ENCODE data around the gene SPECC1. TPM values are rescaled to one million over a fixed set of nuclear protein-coding genes. Genes with fewer than 3 reads are reported as not detected.

Gene SPECC1
- total and polyA plus RNA-seq, 2 of the 13 experiments (the other 11 are each of a cell fraction or from before 2014, with no cell fraction given) = 2.3 to 6.9 TPM

GRCh38 chr17:20059728-20060188 lies 50.6 kb downstream of the SPECC1 start (continued):
- peak; percentile 86 for TF ChIP-seq NFE2L2 (IDR thresholded peaks at IDR 0.05; ENCODE audit: low read length)
- TF ChIP-seq MAFF (IDR thresholded peaks at IDR 0.05; ENCODE audit: low read depth, low read length) = peak; percentile 76

- ATAC-seq = no peak
- POLR2A ChIA-PET = no interaction called here
Observed at GRCh38 chr17:20063665-20064648, 54.8 kb downstream of the SPECC1 start.

GRCh38 chr17:20066253-20066652 lies 57.1 kb downstream of the SPECC1 start:
- CTCF ChIA-PET (ENCODE audit: low intra/inter-chr PET ratio, low total read pairs) = no interaction called here
- no peak for DNase-seq (ENCODE audit: low spot score)
- WGBS (ENCODE audit: low lambda C conversion rate) = 8% methylated on average over 4 of the region's 4 CpGs
- TF ChIP-seq MEIS2 (CRISPR knock-in tag; IDR thresholded peaks at IDR 0.05) (no peak), USF2 (IDR thresholded peaks at IDR 0.05; ENCODE audit: low read depth, low read length) (no peak), USF2 (CRISPR knock-in tag; IDR thresholded peaks at IDR 0.05; ENCODE audit: borderline replicate concordance) (no peak), IKZF4 (CRISPR knock-in tag; IDR thresholded peaks at IDR 0.05; ENCODE audit: borderline replicate concordance, low read depth, not compliant biosample characterization) (no peak), ZNF660 (CRISPR knock-in tag; IDR thresholded peaks at IDR 0.05; ENCODE audit: borderline replicate concordance, low read depth) (no peak), DPF2 (CRISPR knock-in tag; IDR thresholded peaks at IDR 0.05; ENCODE audit: borderline replicate concordance, low read depth) (no peak), KAT7 (CRISPR knock-in tag; IDR thresholded peaks at IDR 0.05; ENCODE audit: borderline replicate concordance) (no peak), KDM6A (CRISPR knock-in tag; IDR thresholded peaks at IDR 0.05; ENCODE audit: low read depth) (no peak)
- Histone ChIP-seq H3K4me1 (ENCODE audit: insufficient read depth, low read length) (no peaks in the 10 kb centered on the region), H3K36me3 (replicated peaks in 1 of 2; ENCODE audit: control insufficient read depth in 1 of 2, insufficient read depth in 2 of 2, low read length in 2 of 2) (no peaks in the 10 kb centered on the region), H3K79me2 (ENCODE audit: insufficient read depth, low read length) (no peaks in the 10 kb centered on the region), H3K9ac (ENCODE audit: insufficient read depth, low read depth, low read length) (no peak overlapping the region), H3K4me3 (replicated peaks in 1 of 3; ENCODE audit: insufficient read depth in 1 of 3, low read depth in 2 of 3, low read length in 3 of 3) (no peak overlapping the region), H2AFZ (ENCODE audit: low read length) (no peak overlapping the region), H3K4me2 (ENCODE audit: low read depth, low read length) (no peak overlapping the region), H3K27me3 (ENCODE audit: control insufficient read depth in 1 of 2, insufficient read depth in 2 of 2, low read length in 2 of 2) (peaks cover 0 to 11% of the 10 kb centered on the region in 2 experiments; a peak in 2 of 5 replicates), H4K20me1 (ENCODE audit: insufficient read depth, low read length) (no peaks in the 10 kb centered on the region), H3K9me3 (ENCODE audit: low read length) (no peaks in the 10 kb centered on the region), H3K27ac (ENCODE audit: extremely low read length, insufficient read depth, low read length) (no peak overlapping the region)
- no peak for FAIRE-seq
- intact Hi-C loops (cut with micrococcal nuclease; ENCODE audit: unreplicated experiment) (no loop called here), in situ Hi-C loops (cut with HindIII; ENCODE audit: extremely low pct_ligation_motif_present, low pct_unique_long_range_greater_than_20kb) (no loop called here)
- ATAC-seq = no peak
- BruUV-seq (replicated peaks) = no TSS peak
- POLR2A ChIA-PET = no interaction called here

More at GRCh38 chr17:20063665-20064648, 54.8 kb downstream of the SPECC1 start:
- DNase-seq (ENCODE audit: low spot score) (no peak), FAIRE-seq (no peak)
- no peak overlapping the region for H3K4me2 ChIP-seq (ENCODE audit: low read depth, low read length)
- in situ Hi-C loops (cut with HindIII; ENCODE audit: extremely low pct_ligation_motif_present, low pct_unique_long_range_greater_than_20kb) (no loop called here), intact Hi-C loops (cut with micrococcal nuclease; ENCODE audit: unreplicated experiment) (no loop called here)
- BruUV-seq (replicated peaks) = no TSS peak
- no peak overlapping the region for H3K27ac ChIP-seq (ENCODE audit: extremely low read length, insufficient read depth, low read length)
- peaks cover 0 to 11% of the 10 kb centered on the region in 2 experiments; a peak in 2 of 5 replicates for H3K27me3 ChIP-seq (ENCODE audit: control insufficient read depth in 1 of 2, insufficient read depth in 2 of 2, low read length in 2 of 2)
- H3K9ac ChIP-seq (ENCODE audit: insufficient read depth, low read depth, low read length) = no peak overlapping the region
- WGBS (ENCODE audit: low lambda C conversion rate) = 7% methylated on average over 11 of the region's 12 CpGs
- H3K4me1 ChIP-seq (ENCODE audit: insufficient read depth, low read length) = peaks cover 15% of the 10 kb centered on the region
- no peaks in the 10 kb centered on the region for H4K20me1 ChIP-seq (ENCODE audit: insufficient read depth, low read length)
- TF ChIP-seq HIVEP1 (CRISPR knock-in tag; IDR thresholded peaks at IDR 0.05) = no peak
- no peak for TF ChIP-seq GTF3A (CRISPR knock-in tag; conservative IDR thresholded peaks at IDR 0.05)
- H3K9me3 ChIP-seq (ENCODE audit: low read length) = no peaks in the 10 kb centered on the region
- H3K4me3 ChIP-seq (replicated peaks in 1 of 3; ENCODE audit: insufficient read depth in 1 of 3, low read depth in 2 of 3, low read length in 3 of 3) = no peak overlapping the region
- no peaks in the 10 kb centered on the region for H3K79me2 ChIP-seq (ENCODE audit: insufficient read depth, low read length)
- CTCF ChIA-PET (ENCODE audit: low intra/inter-chr PET ratio, low total read pairs) = no interaction called here
- H2AFZ ChIP-seq (ENCODE audit: low read length) = no peak overlapping the region
- no peaks in the 10 kb centered on the region for H3K36me3 ChIP-seq (replicated peaks in 1 of 2; ENCODE audit: control insufficient read depth in 1 of 2, insufficient read depth in 2 of 2, low read length in 2 of 2)
